ENCODE data around the gene CLEC4A. TPM values are rescaled to one million over a fixed set of nuclear protein-coding genes. Genes with fewer than 3 reads are reported as not detected.
"Not testable (repeated sequence)": the region's sequence is repeated elsewhere in the genome, so short reads cannot be mapped to it uniquely, and the experiment has no call there.

CLEC4A gene
- total and polyA plus RNA-seq, 5 experiments from 2014 or later, result 0.39 to 2.9 (median 0.82) TPM

DNA sequence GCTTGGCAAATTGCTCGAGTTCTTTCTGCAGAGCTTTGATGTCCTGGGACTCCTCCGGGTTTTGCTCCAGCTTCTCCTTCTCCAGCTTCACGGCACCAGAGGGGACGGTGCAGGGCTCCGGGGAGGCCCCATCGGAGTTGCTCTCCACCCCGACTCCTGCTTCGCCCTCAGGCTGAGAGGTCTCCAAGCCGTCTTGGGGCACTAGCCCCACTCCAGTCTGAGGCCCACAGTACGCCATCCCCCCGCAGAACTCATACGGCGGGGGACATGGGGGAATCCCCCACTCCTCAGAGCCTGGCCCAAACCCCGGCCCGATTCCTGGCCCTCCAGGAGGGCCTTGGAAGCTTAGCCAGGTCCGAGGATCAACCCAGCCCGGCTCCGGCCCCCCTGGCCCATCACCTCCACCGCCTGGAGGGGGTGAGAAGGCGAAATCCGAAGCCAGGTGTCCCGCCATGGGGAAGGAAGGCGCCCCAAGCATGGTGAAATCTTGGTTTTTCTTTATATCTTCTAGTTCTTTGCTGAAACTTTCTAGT is 11.0 kb downstream of the CLEC4A start:
- H3K4me1 Mint-ChIP-seq, DNase-seq, H3K27ac Mint-ChIP-seq, H3K27me3 Mint-ChIP-seq, H3K4me3 Mint-ChIP-seq, ATAC-seq, POLR2A ChIA-PET, H3K9me3 Mint-ChIP-seq: not testable (repeated sequence)
- peaks cover 7 to 53% (median 21%) of the 10 kb centered on the region in 3 donors for H3K36me3 Mint-ChIP-seq

DNA sequence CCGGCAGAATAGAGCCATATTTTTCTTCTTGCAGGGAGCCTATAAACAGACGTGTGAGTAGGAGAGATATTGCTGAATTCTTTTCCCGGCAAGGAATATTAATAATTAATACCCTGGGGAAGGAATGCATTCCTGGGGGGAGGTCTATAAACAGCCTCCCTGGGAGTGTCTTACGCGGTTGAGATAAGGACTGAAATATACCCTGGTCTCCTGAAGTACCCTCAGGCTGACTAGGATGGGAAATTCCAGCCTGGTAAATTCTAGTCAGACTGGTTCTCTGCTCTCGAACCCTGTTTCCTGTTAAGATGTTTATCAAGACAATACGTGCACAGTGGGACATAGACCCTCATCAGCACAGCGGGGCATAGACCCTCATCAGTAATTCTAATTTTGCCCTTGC is 18.2 kb downstream of the CLEC4A start:
- H3K9me3 Mint-ChIP-seq, result peaks cover 0 to 13% (median 9%) of the 10 kb centered on the region in 9 donors
- H3K27ac Mint-ChIP-seq, DNase-seq, H3K4me3 Mint-ChIP-seq, H3K4me1 Mint-ChIP-seq, POLR2A ChIA-PET, ATAC-seq: not testable (repeated sequence)
- H3K36me3 Mint-ChIP-seq, result peaks cover 13 to 43% (median 39%) of the 10 kb centered on the region in 3 donors
- H3K27me3 Mint-ChIP-seq, result peaks cover 3 to 15% (median 7%) of the 10 kb centered on the region in 5 donors

DNA sequence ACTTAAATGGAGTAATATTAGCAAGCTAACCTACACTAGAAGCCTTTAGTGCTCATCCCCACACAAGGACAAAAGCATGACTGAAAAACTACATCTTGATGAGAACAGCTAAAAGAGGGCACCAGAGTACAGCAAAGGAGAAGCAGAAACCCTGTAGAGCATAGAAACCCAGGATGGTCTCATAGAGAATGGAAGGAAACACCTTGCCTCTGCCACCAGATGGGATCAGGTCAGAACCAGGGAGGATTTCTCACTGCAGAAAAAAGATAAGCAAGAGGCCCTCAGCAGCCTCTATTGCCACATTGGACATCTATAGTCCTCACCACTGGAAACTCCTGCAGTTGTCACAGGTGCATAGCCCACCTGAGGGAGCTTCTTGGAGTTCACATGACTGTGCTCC is 19.8 kb downstream of the CLEC4A start:
- ATAC-seq (no peak), DNase-seq (no peak)
- Mint-ChIP-seq H3K4me3 (no peak overlapping the region), H3K9me3 (peaks cover 0 to 13% (median 9%) of the 10 kb centered on the region in 9 donors), H3K36me3 (peaks cover 13 to 29% (median 29%) of the 10 kb centered on the region in 3 donors), H3K27ac (no peak overlapping the region), H3K4me1 (no peaks in the 10 kb centered on the region), H3K27me3 (peaks cover 3 to 15% (median 7%) of the 10 kb centered on the region in 5 donors)
- POLR2A ChIA-PET, result no interaction called here

DNA sequence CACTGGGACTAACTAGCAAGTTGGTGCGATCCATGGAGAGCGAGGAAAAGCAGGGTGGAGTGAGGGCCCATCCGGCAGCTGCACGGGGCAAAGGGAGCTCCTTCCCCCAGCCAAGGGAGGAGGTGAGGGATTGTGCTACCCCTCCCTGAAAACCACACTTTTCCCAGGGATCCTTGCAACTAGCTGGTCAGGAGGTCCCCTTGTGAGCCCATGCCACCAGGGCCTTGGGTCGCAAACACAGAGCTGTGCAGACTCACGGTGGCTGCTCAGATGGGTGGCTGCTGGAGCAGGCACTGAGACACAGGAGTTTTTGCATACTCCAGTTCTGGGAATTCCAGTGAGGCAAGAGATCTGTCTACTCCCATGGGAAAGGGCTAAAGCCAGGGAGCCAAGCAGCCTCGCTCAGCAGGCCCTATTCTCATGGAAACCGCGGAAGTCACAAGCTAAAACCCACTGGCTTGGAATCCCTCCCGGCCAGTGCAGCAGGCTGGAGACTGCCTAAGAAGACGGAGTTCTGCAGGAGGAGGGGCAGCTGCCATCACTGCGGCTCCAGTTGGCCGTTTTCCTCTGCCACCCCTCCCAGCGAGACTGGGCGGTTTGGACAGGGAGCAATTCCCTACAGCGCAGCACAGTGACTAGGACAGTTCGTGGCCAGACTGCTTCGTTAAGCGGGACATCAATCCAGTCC is 22.5 kb downstream of the CLEC4A start:
- Mint-ChIP-seq H3K27ac (no peak overlapping the region), H3K4me3 (no peak overlapping the region), H3K36me3 (peaks cover 10 to 17% (median 13%) of the 10 kb centered on the region in 3 donors), H3K9me3 (peaks cover 0 to 13% (median 9%) of the 10 kb centered on the region in 9 donors), H3K4me1 (no peaks in the 10 kb centered on the region), H3K27me3 (peaks cover 3 to 15% (median 7%) of the 10 kb centered on the region in 5 donors)
- ATAC-seq, result no peak
- POLR2A ChIA-PET, result interaction anchor here (1.1 kb wide), 1 partner anchor 8 kb away, joined by 3 read pairs; no protein-coding TSS in a partner anchor
- DNase-seq, result no peak

DNA sequence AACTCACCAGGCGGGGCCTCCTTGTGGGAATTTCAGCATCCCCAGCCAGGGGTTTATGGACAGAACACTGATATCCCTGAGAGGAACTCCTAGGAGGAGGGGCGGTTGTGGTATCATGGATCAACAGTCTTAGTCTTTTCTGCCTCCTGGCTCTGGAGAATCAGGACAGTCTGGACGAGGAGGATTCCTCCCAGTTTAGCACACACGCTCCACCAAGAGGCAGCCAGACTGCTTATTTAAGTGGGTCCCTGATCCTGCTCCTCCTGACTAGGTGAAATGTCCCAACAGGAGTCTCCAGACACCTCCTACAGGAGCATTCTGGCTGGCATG is 23.0 kb downstream of the CLEC4A start:
- no peak for ATAC-seq
- peaks cover 8 to 12% (median 11%) of the 10 kb centered on the region in 3 donors for H3K36me3 Mint-ChIP-seq
- H3K9me3 Mint-ChIP-seq, result peaks cover 0 to 11% (median 7%) of the 10 kb centered on the region in 9 donors
- no peak overlapping the region for H3K4me3 Mint-ChIP-seq
- H3K27me3 Mint-ChIP-seq, result peaks cover 3 to 15% (median 7%) of the 10 kb centered on the region in 5 donors
- no peak for DNase-seq
- no peak overlapping the region for H3K27ac Mint-ChIP-seq
- no peaks in the 10 kb centered on the region for H3K4me1 Mint-ChIP-seq
- POLR2A ChIA-PET, result interaction anchor here (1.1 kb wide), 1 partner anchor 8 kb away, joined by 3 read pairs; no protein-coding TSS in a partner anchor

DNA sequence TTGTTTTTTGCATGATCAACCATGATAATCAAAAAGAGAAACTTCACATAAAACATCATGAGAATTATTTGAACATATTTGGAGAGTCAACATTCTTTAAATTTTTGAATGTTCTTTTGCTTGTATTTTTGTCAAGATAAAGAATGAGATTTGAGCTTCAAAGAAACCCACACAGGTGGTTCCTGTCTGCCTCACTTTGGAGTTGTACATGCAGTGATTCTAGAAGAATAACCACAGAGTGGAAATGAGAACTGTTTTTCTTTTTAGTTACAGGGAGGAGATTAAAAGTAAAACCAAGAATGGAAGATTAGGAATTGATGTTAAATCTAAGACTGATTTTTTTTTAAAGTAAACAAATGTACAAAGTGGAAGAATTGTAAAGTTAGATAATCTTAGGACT is 31.1 kb downstream of the CLEC4A start:
- peak overlapping the region in 7 of 10 donors; percentile 1 to 52 (median 24) for H3K4me3 Mint-ChIP-seq
- peaks cover 9 to 29% (median 28%) of the 10 kb centered on the region in 4 donors for H3K4me1 Mint-ChIP-seq
- no peaks in the 10 kb centered on the region for H3K36me3 Mint-ChIP-seq
- ATAC-seq, result peak; percentile 82 to 90
- peaks cover 0 to 12% (median 0%) of the 10 kb centered on the region in 5 donors for H3K27me3 Mint-ChIP-seq
- peak overlapping the region in 4 of 10 donors; percentile 1 to 52 (median 2) for H3K27ac Mint-ChIP-seq
- H3K9me3 Mint-ChIP-seq, result no peaks in the 10 kb centered on the region
- DNase-seq, result peak in 4 of 10 donors; percentile 23 to 66 (median 52)
- POLR2A ChIA-PET, result interaction anchor here (0.7 kb wide), 1 partner anchor 8 kb away, joined by 3 read pairs; no protein-coding TSS in a partner anchor

DNA sequence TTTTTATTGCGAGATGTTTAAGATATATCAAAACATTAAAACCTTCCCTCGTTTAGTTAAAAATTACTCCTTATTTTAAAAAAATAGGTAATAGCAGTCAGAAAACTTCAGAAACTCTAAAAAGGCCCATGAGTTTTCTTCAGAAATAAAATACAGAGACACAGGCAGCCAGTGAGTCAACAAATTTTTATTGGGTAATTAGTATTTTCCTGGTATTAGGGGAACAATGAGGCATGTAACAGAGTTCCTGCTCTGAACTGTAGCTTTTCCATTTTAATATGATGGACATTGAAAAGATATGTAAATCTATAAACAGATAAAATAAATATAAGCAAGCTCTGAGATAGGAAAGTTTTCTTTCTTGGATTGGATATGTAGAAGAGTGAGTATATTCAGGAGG is 33.0 kb downstream of the CLEC4A start:
- H3K27me3 Mint-ChIP-seq, result peaks cover 0 to 16% (median 0%) of the 10 kb centered on the region in 5 donors
- no peak for ATAC-seq
- H3K9me3 Mint-ChIP-seq, result no peaks in the 10 kb centered on the region
- H3K4me1 Mint-ChIP-seq, result peaks cover 9 to 29% (median 28%) of the 10 kb centered on the region in 4 donors
- no peak overlapping the region for H3K4me3 Mint-ChIP-seq
- no peak for DNase-seq
- no peaks in the 10 kb centered on the region for H3K36me3 Mint-ChIP-seq
- POLR2A ChIA-PET, result no interaction called here
- no peak overlapping the region for H3K27ac Mint-ChIP-seq

DNA sequence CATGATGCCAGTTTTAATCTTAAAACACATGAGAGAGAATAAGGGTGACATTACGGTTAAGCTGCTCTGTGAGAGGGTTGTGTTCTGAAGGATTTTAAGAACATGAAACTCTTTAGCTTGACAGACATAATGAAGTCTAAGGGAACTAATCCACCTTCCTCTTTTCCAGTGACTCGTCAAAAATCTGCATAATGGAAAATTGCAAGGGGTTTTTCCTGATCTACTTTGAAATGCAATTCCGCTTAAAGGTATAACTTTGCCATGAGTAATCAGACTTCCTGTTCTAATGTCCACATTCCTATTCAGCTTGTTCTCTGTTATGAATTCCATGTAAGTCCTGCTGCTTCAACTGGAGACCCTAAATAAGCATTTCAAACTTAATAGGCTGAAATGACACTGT is 33.4 kb downstream of the CLEC4A start, which contains the start of gene ZNF705A:
Gene ZNF705A (plus strand): TSS at position 171 of the 400 bp plus-strand sequence. CDS start 15,611 bp downstream, outside the sequence.
- POLR2A ChIA-PET, result no interaction called here
- no peak within 1 kb of the TSS for H3K4me3 Mint-ChIP-seq
- no peak for DNase-seq
- no peaks in the 10 kb centered on the region for H3K36me3 Mint-ChIP-seq
- peaks cover 9 to 29% (median 28%) of the 10 kb centered on the region in 4 donors for H3K4me1 Mint-ChIP-seq
- H3K9me3 Mint-ChIP-seq, result no peaks in the 10 kb centered on the region
- H3K27ac Mint-ChIP-seq, result no peak within 1 kb of the TSS
- peaks cover 0 to 14% (median 0%) of the 10 kb centered on the region in 5 donors for H3K27me3 Mint-ChIP-seq
- no peak for ATAC-seq

DNA sequence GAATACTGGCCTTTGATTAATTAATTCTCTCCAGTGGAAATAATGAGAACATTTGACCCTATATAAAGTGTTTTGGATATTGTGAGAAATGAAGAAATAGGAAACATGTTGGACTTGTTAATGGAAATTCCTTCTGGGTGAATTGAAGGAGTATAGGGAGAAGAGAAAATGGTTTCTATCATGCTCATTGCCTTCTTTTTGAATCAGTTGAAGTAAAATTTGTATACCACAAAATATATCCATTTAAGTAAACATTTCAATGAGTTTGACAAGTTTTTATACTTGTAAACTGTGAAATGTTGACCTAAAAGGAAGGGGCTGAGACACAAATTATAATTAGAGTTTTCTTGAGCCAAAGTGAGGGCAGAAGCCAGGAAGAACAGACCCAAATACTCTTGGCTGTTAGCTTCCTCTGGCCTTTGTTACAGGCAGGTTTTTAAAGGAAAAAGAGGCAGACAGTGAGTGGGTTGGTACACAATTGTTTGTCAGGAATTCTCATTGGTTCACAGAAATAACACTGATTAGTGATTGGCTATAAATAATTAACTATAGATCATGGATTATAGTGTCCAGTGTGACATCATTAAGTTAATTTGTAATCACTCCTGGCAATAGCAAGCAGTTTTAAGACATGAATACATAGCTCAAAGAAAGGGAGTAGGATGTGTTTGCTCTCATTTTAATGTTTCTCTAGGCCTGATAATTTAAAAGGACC is 34.2 kb downstream of the CLEC4A start:
- Mint-ChIP-seq H3K9me3 (no peaks in the 10 kb centered on the region), H3K36me3 (no peaks in the 10 kb centered on the region), H3K4me1 (peaks cover 7 to 29% (median 25%) of the 10 kb centered on the region in 4 donors), H3K27me3 (peaks cover 0 to 10% (median 0%) of the 10 kb centered on the region in 5 donors), H3K27ac (no peak overlapping the region), H3K4me3 (no peak overlapping the region)
- DNase-seq (no peak), ATAC-seq (no peak)
- POLR2A ChIA-PET, result no interaction called here

DNA sequence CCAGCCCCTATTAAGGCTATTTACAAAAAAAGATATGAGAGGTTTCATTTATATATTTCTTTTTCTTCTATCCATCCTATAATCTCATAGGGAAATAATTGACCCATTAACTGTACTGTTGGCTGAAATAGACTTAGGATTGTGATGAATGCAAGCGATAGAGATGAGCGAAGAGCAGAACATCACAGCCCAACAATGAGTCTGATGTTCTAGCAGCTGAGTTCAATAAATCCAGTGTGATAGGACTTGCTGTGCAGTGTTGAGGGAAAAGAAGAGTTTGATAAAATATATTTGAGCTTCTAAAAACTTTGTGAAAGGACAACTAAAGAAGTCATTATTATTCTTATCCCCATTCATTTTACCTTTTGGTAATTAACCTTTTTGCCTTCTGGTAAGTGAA is 49.5 kb downstream of the CLEC4A start:
- H3K27ac Mint-ChIP-seq, H3K27me3 Mint-ChIP-seq, POLR2A ChIA-PET, H3K36me3 Mint-ChIP-seq, H3K9me3 Mint-ChIP-seq, H3K4me3 Mint-ChIP-seq, ATAC-seq, DNase-seq, H3K4me1 Mint-ChIP-seq: not testable (repeated sequence)

DNA sequence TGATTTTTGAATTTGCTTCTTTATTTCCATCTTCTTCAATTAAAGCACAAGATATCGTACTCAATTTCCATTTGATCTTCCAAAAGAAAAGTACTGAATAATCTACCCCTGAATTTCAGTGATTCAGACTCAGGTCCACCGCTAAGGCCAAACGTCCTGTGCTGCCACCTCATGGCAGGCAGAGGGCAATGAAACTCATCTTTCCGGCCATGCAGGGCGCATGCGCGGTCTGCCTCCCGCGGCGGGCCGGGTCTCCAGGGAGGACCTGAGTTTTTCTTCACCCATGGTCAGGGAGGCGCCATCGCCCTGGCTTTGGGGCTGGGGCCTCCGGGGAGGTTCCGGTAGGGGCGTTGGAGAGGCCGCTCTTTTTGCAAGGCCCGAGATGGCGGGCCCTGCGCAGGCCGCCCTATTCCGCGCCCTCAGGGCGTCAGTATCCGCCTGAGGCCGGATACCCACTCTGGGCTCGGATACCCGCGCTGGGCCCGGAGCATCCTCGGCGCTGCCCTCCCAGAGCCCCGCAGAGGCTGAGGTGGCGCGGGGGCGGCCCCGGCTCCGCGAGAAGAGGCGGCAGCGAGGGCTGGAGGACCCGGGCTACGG is 56.7 kb downstream of the CLEC4A start:
- DNase-seq (peak; percentile 42 to 91 (median 81)), ATAC-seq (peak; percentile 97 to 100)
- H3K9me3 Mint-ChIP-seq, POLR2A ChIA-PET, H3K36me3 Mint-ChIP-seq, H3K27me3 Mint-ChIP-seq: not testable (repeated sequence)
- H3K4me1 Mint-ChIP-seq, result peaks cover 6 to 18% (median 17%) of the 10 kb centered on the region in 4 donors
- peak overlapping the region; percentile 74 to 97 (median 85) for H3K27ac Mint-ChIP-seq
- peak overlapping the region; percentile 72 to 90 (median 83) for H3K4me3 Mint-ChIP-seq

DNA sequence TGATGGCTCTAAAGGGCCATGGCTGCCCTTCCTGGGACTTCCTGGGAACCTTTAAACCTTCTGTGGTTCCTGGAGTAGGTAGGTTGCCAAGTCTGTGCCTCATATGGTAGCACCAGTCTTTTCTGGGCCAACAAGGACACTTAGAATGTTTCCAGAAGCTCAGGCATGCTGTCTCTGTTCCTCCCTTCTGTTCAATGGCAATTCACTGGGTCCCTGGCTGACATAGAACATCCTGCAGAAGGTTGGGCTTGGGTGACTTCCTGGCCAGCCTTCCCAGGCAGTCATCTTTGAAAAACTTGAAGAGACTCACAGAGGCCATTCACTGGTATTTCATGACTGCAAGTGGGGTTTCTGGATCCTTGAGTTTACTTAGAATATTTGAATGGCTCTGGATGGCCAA is 57.9 kb downstream of the CLEC4A start:
- DNase-seq, H3K36me3 Mint-ChIP-seq, H3K27me3 Mint-ChIP-seq, ATAC-seq, POLR2A ChIA-PET, H3K9me3 Mint-ChIP-seq: not testable (repeated sequence)
- Mint-ChIP-seq H3K4me1 (peaks cover 6 to 18% (median 17%) of the 10 kb centered on the region in 4 donors), H3K4me3 (peak overlapping the region; percentile 31 to 84 (median 78)), H3K27ac (peak overlapping the region in 5 of 10 donors; percentile 69 to 85 (median 78))
